ENCODE results near the gene ZNF622.
A peak's percentile ranks its signal among the peaks of the same experiment; 100 is the strongest.

ZNF622 gene

GRCh38 chr5:16465544-16466432 lies at the start of gene ZNF622:
Gene ZNF622, minus strand, starts transcription at chr5:16465800. Its CDS starts 135 bp downstream, at chr5:16465665.
- peak within 1 kb of the TSS; percentile 98 for H3K4me2 ChIP-seq (ENCODE audit: low read depth, low read length, poor library complexity, severe bottlenecking)
- peaks cover 64% of the 10 kb centered on the region for H3K4me1 ChIP-seq (ENCODE audit: insufficient read depth, low read length, poor library complexity, severe bottlenecking)
- H3K9me3 ChIP-seq (ENCODE audit: insufficient read depth, low read depth, low read length): no peaks in the 10 kb centered on the region
- H3K27me3 ChIP-seq (ENCODE audit: insufficient read depth, low read length, poor library complexity, severe bottlenecking): no peaks in the 10 kb centered on the region
- peaks cover 67% of the 10 kb centered on the region for H3K79me2 ChIP-seq (ENCODE audit: insufficient read depth, low read length)
- no peaks in the 10 kb centered on the region for H3K9me2 ChIP-seq (replicated peaks; ENCODE audit: low read depth, low read length)
- TF ChIP-seq CTCF (conservative IDR thresholded peaks at IDR 0.05; ENCODE audit: low read length) (no peak), EZH2phosphoT487 (IDR thresholded peaks at IDR 0.05; ENCODE audit: borderline replicate concordance) (no peak)
- peak within 1 kb of the TSS; percentile 83 for H3K4me3 ChIP-seq (ENCODE audit: low read length, poor library complexity, severe bottlenecking)
- no peaks in the 10 kb centered on the region for H3F3A ChIP-seq (ENCODE audit: low read depth)
- H3K9ac ChIP-seq (ENCODE audit: low read depth, low read length, poor library complexity, severe bottlenecking): peak within 1 kb of the TSS; percentile 87
- H2AFZ ChIP-seq (ENCODE audit: low read length): peak within 1 kb of the TSS; percentile 88
- peaks cover 52% of the 10 kb centered on the region for H4K20me1 ChIP-seq (ENCODE audit: insufficient read depth, low read length, poor library complexity, severe bottlenecking)
- H3K36me3 ChIP-seq (ENCODE audit: insufficient read depth, low read length): peaks cover 22% of the 10 kb centered on the region; the same call in 1 of the 2 replicates

- H3K9me3 ChIP-seq (ENCODE audit: insufficient read depth, low read depth, low read length): no peaks in the 10 kb centered on the region
- H2AFZ ChIP-seq (ENCODE audit: low read length): no peak overlapping the region
- no peaks in the 10 kb centered on the region for H3K9me2 ChIP-seq (replicated peaks; ENCODE audit: low read depth, low read length)
- no peak overlapping the region for H3K4me3 ChIP-seq (ENCODE audit: low read length, poor library complexity, severe bottlenecking)
- TF ChIP-seq CTCF (conservative IDR thresholded peaks at IDR 0.05; ENCODE audit: low read length) (no peak), EZH2phosphoT487 (IDR thresholded peaks at IDR 0.05; ENCODE audit: borderline replicate concordance) (no peak)
- H3K4me1 ChIP-seq (ENCODE audit: insufficient read depth, low read length, poor library complexity, severe bottlenecking): no peaks in the 10 kb centered on the region
- H4K20me1 ChIP-seq (ENCODE audit: insufficient read depth, low read length, poor library complexity, severe bottlenecking): no peaks in the 10 kb centered on the region
- no peaks in the 10 kb centered on the region for H3K79me2 ChIP-seq (ENCODE audit: insufficient read depth, low read length)
- H3K9ac ChIP-seq (ENCODE audit: low read depth, low read length, poor library complexity, severe bottlenecking): no peak overlapping the region
- no peaks in the 10 kb centered on the region for H3K27me3 ChIP-seq (ENCODE audit: insufficient read depth, low read length, poor library complexity, severe bottlenecking)
- H3K36me3 ChIP-seq (ENCODE audit: insufficient read depth, low read length): no peaks in the 10 kb centered on the region
- H3F3A ChIP-seq (ENCODE audit: low read depth): no peaks in the 10 kb centered on the region
- H3K4me2 ChIP-seq (ENCODE audit: low read depth, low read length, poor library complexity, severe bottlenecking): no peak overlapping the region
These were observed 44.5 kb upstream of the ZNF622 start for GRCh38 chr5:16510098-16510497.

GRCh38 chr5:16508730-16509531 lies 43.3 kb upstream of the ZNF622 start:
- TF ChIP-seq EZH2phosphoT487 (IDR thresholded peaks at IDR 0.05; ENCODE audit: borderline replicate concordance): no peak
- TF ChIP-seq CTCF (conservative IDR thresholded peaks at IDR 0.05; ENCODE audit: low read length): no peak
- Histone ChIP-seq H2AFZ (ENCODE audit: low read length) (no peak overlapping the region), H3K4me2 (ENCODE audit: low read depth, low read length, poor library complexity, severe bottlenecking) (no peak overlapping the region)

More at GRCh38 chr5:16508730-16509531, 43.3 kb upstream of the ZNF622 start:
- no peak overlapping the region for H3K9ac ChIP-seq (ENCODE audit: low read depth, low read length, poor library complexity, severe bottlenecking)
- H3K9me2 ChIP-seq (replicated peaks; ENCODE audit: low read depth, low read length): no peaks in the 10 kb centered on the region
- no peak overlapping the region for H3K4me3 ChIP-seq (ENCODE audit: low read length, poor library complexity, severe bottlenecking)
- no peaks in the 10 kb centered on the region for H3K79me2 ChIP-seq (ENCODE audit: insufficient read depth, low read length)
- no peaks in the 10 kb centered on the region for H3K9me3 ChIP-seq (ENCODE audit: insufficient read depth, low read depth, low read length)
- no peaks in the 10 kb centered on the region for H3K4me1 ChIP-seq (ENCODE audit: insufficient read depth, low read length, poor library complexity, severe bottlenecking)
- no peaks in the 10 kb centered on the region for H3K27me3 ChIP-seq (ENCODE audit: insufficient read depth, low read length, poor library complexity, severe bottlenecking)
- no peaks in the 10 kb centered on the region for H3K36me3 ChIP-seq (ENCODE audit: insufficient read depth, low read length)
- no peaks in the 10 kb centered on the region for H3F3A ChIP-seq (ENCODE audit: low read depth)
- H4K20me1 ChIP-seq (ENCODE audit: insufficient read depth, low read length, poor library complexity, severe bottlenecking): no peaks in the 10 kb centered on the region
